Heart right ventricle (tissue), 16 donors: ENCODE measurements around the gene DSC3. TPM values are rescaled to one million over a fixed set of nuclear protein-coding genes. Genes with fewer than 3 reads are reported as not detected.

Experiments used
- ATAC-seq, 8 donors: fragments of 200-7000 bp; cut with Tn5 transposase; one replicate each; pipeline ENCODE4 v1.9.1; 2020; ENCODE audit warnings: mild to moderate bottlenecking in 8 of 8, moderate library complexity in 8 of 8, moderate number of reproducible peaks in 1 of 8
- DNase-seq, 2 donors: peaks; one replicate each; pipeline ENCODE4 v3.0.0-alpha.2; 2020
- H3K27ac ChIP-seq, 10 donors: fragments of 200-600 bp; sonication (generic) in 2 of 10; one replicate each; pipeline versions ENCODE4 v1.5.0 to v1.8.0; 2020 to 2022; ENCODE audit warnings: mild to moderate bottlenecking in 3 of 10
- H3K27me3 ChIP-seq, 7 donors: fragments of 200-600 bp; one replicate each; pipeline ENCODE4 v1.8.0; 2021 to 2022; ENCODE audit warnings: mild to moderate bottlenecking in 2 of 7
- H3K36me3 ChIP-seq, 9 donors: fragments of 200-600 bp; sonication (generic) in 1 of 9; one replicate each; pipeline versions ENCODE4 v1.5.0 to v1.8.0; 2020 to 2022; ENCODE audit warnings: mild to moderate bottlenecking in 2 of 9
- H3K4me1 ChIP-seq, 9 donors: fragments of 200-600 bp; sonication (generic) in 1 of 9; one replicate each; pipeline versions ENCODE4 v1.5.0 to v1.8.0; 2020 to 2022; ENCODE audit warnings: mild to moderate bottlenecking in 4 of 9
- H3K4me3 ChIP-seq, 10 donors: fragments of 200-600 bp; sonication (generic) in 2 of 10; one replicate each; pipeline versions ENCODE4 v1.5.0 to v1.8.0; 2020 to 2022; ENCODE audit warnings: mild to moderate bottlenecking in 7 of 10, moderate library complexity in 2 of 10
- H3K9me3 ChIP-seq, 11 donors: fragments of 200-600 bp in 10 of 11; sonication (generic) in 2 of 11; one replicate each; pipeline versions ENCODE4 v1.5.0 to v1.8.0; 2013 to 2022; ENCODE audit warnings: mild to moderate bottlenecking in 2 of 11, control low read depth in 1 of 11, moderate library complexity in 1 of 11
- CTCF ChIP-seq, 9 donors: fragments of 200-600 bp; sonication (generic) in 2 of 9; IDR thresholded peaks; one replicate each; pipeline versions ENCODE4 v1.5.0 to v1.8.0; 2021 to 2022; ENCODE audit warnings: antibody characterized with exemption in 9 of 9, mild to moderate bottlenecking in 5 of 9, moderate library complexity in 1 of 9
- WGBS, 2 donors: extraction: QIAGEN DNeasy Blood & Tissue Kit; methylation state at CpG; one replicate each; pipeline ENCODE4 v1.1.7; 2013; ENCODE audit warnings: inconsistent platforms in 1 of 2; 5-methylcytosine and 5-hydroxymethylcytosine counted together
- intact Hi-C, 10 donors: fragments of 100-400 bp; cut with DNase I; formaldehyde crosslinking; loops; one replicate each; pipeline versions ENCODE4 v1.11.1 to v1.14.2; 2022
- polyA plus RNA-seq, 2 donors: library from polyadenylated mRNA; stranded (reverse); fragments of 200-250 nt; gene quantifications; one replicate each; pipeline ENCODE4 v1.2.3, GENCODE V29; 2013
- total RNA-seq, 10 donors: library from RNA; stranded (reverse); fragmentation: NEBNext Ultra II Directional in 3 of 10; extraction: Animal tissue kit (Norgen Biotek cat#: 25700) in 3 of 10; gene quantifications; one replicate each; pipeline versions ENCODE4 v1.2.1 to v1.2.4, GENCODE V29; 2021 to 2023
- donor health status: Arrhythmogenic right ventricular cardiomyopathy.
- donor health status: ischemic (EF 13 %, LVEDD 7.1; RV severe dilation, severe dysfunction).
- donor health status: healthy with polysubstance abuse.
- donor health status: DM: no; HTN: yes; CAD: no.
- donor health status: DM: no; HTN: no; CAD: no.
- donor health status: ischemic (EF 25% LVEDD 6.9; RV normal size, moderate dysfunction).
- donor health status: ischemic (EF 25% LVEDD 5.7; RV mildly dilated, moderate dysfunction).
- donor health status: healthy.
- donor health status: DM: yes; HTN: yes; CAD: no.
- donor health status: Ischemic cardiomyopathy.
- donor health status: ischemic (EF 35%, LVEDD 5.7; RV mildly dilated, moderate dysfunction).
- donor health status: nonischemic (EF 11% LVEDD 7.7; RV severe dilation, severe dysfunction).
- donor health status: DM: yes; HTN: yes; CAD: no.
- donor health status: PGD.
- donor health status: ischemic (EF 29% LVEDD 5.4; RV normal size, mild dysfunction).
- donor health status: nonischemic (EF 23%, LVEDD 6.1; RV moderate dilation, normal function).

DSC3 gene
- total and polyA plus RNA-seq, 12 donors = 0.04 to 0.44 (median 0.13) TPM; not detected in 3

GRCh38 chr18:30960661-30961060, 81.9 kb downstream of the DSC3 start:
- Histone ChIP-seq H3K9me3 (no peaks in the 10 kb centered on the region), H3K4me3 (no peak overlapping the region), H3K27me3 (peaks cover 0 to 3% (median 0%) of the 10 kb centered on the region in 7 donors), H3K4me1 (no peaks in the 10 kb centered on the region), H3K36me3 (no peaks in the 10 kb centered on the region), H3K27ac (no peak overlapping the region)
- ATAC-seq = no peak
- no peak for TF ChIP-seq CTCF (IDR thresholded peaks at IDR 0.05)
- WGBS, 2 donors = 93 to 96% methylated on average over 6 of the region's 6 CpGs
- no peak for DNase-seq
- intact Hi-C loops = no loop called here

GRCh38 chr18:30957066-30957465, 85.5 kb downstream of the DSC3 start:
- Histone ChIP-seq H3K27me3 (peaks cover 0 to 3% (median 0%) of the 10 kb centered on the region in 7 donors), H3K9me3 (no peaks in the 10 kb centered on the region)
- WGBS, 2 donors = 77 to 82% methylated on average over 2 of the region's 2 CpGs

GRCh38 chr18:30954262-30954661, 88.3 kb downstream of the DSC3 start:
- no peak for TF ChIP-seq CTCF (IDR thresholded peaks at IDR 0.05)
- ATAC-seq = no peak

More at GRCh38 chr18:30957066-30957465, 85.5 kb downstream of the DSC3 start:
- H3K4me3 ChIP-seq = no peak overlapping the region
- intact Hi-C loops = no loop called here
- ATAC-seq (no peak), DNase-seq (no peak)
- no peaks in the 10 kb centered on the region for H3K4me1 ChIP-seq
- TF ChIP-seq CTCF (IDR thresholded peaks at IDR 0.05) = no peak
- H3K27ac ChIP-seq = no peak overlapping the region
- no peaks in the 10 kb centered on the region for H3K36me3 ChIP-seq

GRCh38 chr18:30945761-30946160, 96.8 kb downstream of the DSC3 start:
- 83 to 86% methylated on average over 8 of the region's 8 CpGs for WGBS, 2 donors
- intact Hi-C loops = no loop called here
- DNase-seq (no peak), ATAC-seq (no peak)
- Histone ChIP-seq H3K27ac (no peak overlapping the region), H3K4me1 (no peaks in the 10 kb centered on the region), H3K27me3 (no peaks in the 10 kb centered on the region), H3K36me3 (no peaks in the 10 kb centered on the region), H3K9me3 (peaks cover 0 to 19% (median 11%) of the 10 kb centered on the region in 11 donors), H3K4me3 (no peak overlapping the region)
- TF ChIP-seq CTCF (IDR thresholded peaks at IDR 0.05) = no peak

More at GRCh38 chr18:30954262-30954661, 88.3 kb downstream of the DSC3 start:
- Histone ChIP-seq H3K36me3 (no peaks in the 10 kb centered on the region), H3K9me3 (no peaks in the 10 kb centered on the region), H3K27ac (no peak overlapping the region), H3K27me3 (peaks cover 0 to 3% (median 0%) of the 10 kb centered on the region in 7 donors), H3K4me1 (no peaks in the 10 kb centered on the region), H3K4me3 (no peak overlapping the region)
- no peak for DNase-seq
- intact Hi-C loops = no loop called here
- 75 to 80% methylated on average over 3 of the region's 3 CpGs for WGBS, 2 donors
